ENCODE measurements around the gene GNAO1.

DNA sequence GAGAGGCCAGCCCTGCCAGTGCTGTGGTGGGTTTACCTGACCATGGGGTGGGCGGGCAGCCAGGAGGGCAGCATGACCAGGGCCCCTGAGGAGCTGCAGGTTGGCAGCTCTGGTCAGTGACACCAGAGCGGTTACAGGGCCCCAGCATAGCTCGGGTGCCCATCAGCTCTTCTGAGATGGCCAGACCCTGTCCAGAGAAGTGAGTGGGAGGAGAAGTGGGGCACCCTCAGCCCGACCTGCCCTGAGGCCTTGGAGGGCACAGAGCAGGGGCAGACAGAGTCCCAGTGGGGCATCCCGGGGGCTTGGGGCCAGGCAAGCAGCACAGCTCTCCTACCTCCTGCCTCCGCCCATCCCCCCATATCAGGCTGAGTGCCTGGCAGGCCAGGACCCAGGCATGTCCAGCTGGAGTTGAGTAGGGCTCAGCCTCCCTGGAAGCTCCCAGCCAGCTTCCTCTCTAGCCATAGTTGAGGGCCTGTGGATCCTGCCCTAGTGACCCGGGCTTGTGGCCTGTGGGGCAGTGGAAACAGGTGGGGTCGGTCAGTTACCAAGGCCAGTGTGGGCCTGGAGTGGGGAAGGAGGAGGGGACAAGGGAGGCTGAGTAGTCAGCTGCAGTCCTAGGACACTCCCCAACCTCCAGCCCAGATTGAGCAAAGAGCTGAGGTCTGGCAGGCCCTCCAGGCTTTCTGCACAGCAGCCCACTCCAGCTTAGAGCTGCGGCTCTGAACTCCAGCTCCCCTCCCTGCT lies 150.5 kb downstream of the GNAO1 start:
- TF ChIP-seq, protein P1, sequence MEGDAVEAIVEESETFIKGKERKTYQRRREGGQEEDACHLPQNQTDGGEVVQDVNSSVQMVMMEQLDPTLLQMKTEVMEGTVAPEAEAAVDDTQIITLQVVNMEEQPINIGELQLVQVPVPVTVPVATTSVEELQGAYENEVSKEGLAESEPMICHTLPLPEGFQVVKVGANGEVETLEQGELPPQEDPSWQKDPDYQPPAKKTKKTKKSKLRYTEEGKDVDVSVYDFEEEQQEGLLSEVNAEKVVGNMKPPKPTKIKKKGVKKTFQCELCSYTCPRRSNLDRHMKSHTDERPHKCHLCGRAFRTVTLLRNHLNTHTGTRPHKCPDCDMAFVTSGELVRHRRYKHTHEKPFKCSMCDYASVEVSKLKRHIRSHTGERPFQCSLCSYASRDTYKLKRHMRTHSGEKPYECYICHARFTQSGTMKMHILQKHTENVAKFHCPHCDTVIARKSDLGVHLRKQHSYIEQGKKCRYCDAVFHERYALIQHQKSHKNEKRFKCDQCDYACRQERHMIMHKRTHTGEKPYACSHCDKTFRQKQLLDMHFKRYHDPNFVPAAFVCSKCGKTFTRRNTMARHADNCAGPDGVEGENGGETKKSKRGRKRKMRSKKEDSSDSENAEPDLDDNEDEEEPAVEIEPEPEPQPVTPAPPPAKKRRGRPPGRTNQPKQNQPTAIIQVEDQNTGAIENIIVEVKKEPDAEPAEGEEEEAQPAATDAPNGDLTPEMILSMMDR (optimal IDR thresholded peaks at IDR 0.05 in 1 of 3, IDR thresholded peaks at IDR 0.05 in 1 of 3, conservative IDR thresholded peaks at IDR 0.05 in 1 of 3; ENCODE audit: extremely low read depth in 1 of 3, insufficient read depth in 2 of 3, low read length in 3 of 3), result no peak
- TF ChIP-seq EZH2 (IDR thresholded peaks at IDR 0.05; ENCODE audit: low read length), result no peak

Data from keratinocyte (primary cell).